HEK293 (cell line): ENCODE data around the gene CFAP44.

Experiments
- CTCF ChIA-PET: fragments of 350-600 bp; formaldehyde crosslinking; extraction: SDS; loops from one replicate; lab custom pipeline; 2021; ENCODE audit warnings: antibody characterized with exemption; lab: Yijun Ruan, JAX
- POLR2A ChIA-PET: fragments of 300-600 bp; formaldehyde crosslinking; extraction: SDS; loops from one replicate; lab custom pipeline; 2020; ENCODE audit warnings: antibody characterized with exemption, inconsistent platforms; lab: Yijun Ruan, JAX
- H3K27ac ChIP-seq: fragments of 200-500 bp; sonication (Bioruptor generic); 2 replicates; pipeline ENCODE4 v1.5.1; 2014; ENCODE audit warnings: low read depth, low read length, control low read depth, inconsistent platforms; ENCODE audit errors: extremely low read depth
- H3K36me3 ChIP-seq, 2 experiments: fragments of 200-500 bp in 1 of 2; sonication (Bioruptor generic) in 1 of 2; 1 replicate in 1 of 2; 2 replicates in 1 of 2; pipeline ENCODE4 v1.5.1; 2014 to 2017; ENCODE audit warnings: inconsistent platforms in 2 of 2, low read length in 2 of 2; ENCODE audit not compliant: control insufficient read depth in 2 of 2, insufficient read depth in 1 of 2
- H3K4me1 ChIP-seq: fragments of 200-500 bp; sonication (Bioruptor generic); 2 replicates; pipeline ENCODE4 v1.5.1; 2014; ENCODE audit warnings: mild to moderate bottlenecking, low read length, inconsistent platforms; ENCODE audit not compliant: control insufficient read depth, insufficient read depth
- H3K4me3 ChIP-seq: 2 replicates; pipeline ENCODE4 v1.5.1; 2011; ENCODE audit warnings: low read depth, mild to moderate bottlenecking, control low read depth, low read length, moderate library complexity
- H3K9me3 ChIP-seq: fragments of 200-500 bp; sonication (Bioruptor generic); 2 replicates; pipeline ENCODE4 v1.5.1; 2014; ENCODE audit warnings: low read depth, low read length, inconsistent platforms; ENCODE audit not compliant: control insufficient read depth, insufficient read depth
- HOXC10 ChIP-seq: sonication (generic); formaldehyde crosslinking; IDR thresholded peaks from 2 replicates; pipeline ENCODE4 v1.8.1; 2023; ENCODE audit warnings: mild to moderate bottlenecking, missing genetic modification reagents
- SETDB1 ChIP-seq: IDR thresholded peaks from one replicate; pipeline ENCODE4 v1.6.1; 2017; ENCODE audit warnings: mild to moderate bottlenecking, low read length, moderate library complexity, mixed read lengths; ENCODE audit not compliant: insufficient read length
- SP7 ChIP-seq: fragments of 450-650 bp; formaldehyde crosslinking; IDR thresholded peaks from 2 replicates; pipeline ENCODE4 v1.5.1; 2016; ENCODE audit warnings: missing biosample characterization, missing genetic modification characterization
- ZIC2 ChIP-seq: fragments of 450-650 bp; formaldehyde crosslinking; IDR thresholded peaks from 2 replicates; pipeline ENCODE4 v1.5.1; 2016; ENCODE audit warnings: missing biosample characterization, missing genetic modification characterization
- ZNF121 ChIP-seq: fragments of 450-650 bp; formaldehyde crosslinking; IDR thresholded peaks from 2 replicates; pipeline ENCODE4 v1.5.1; 2016; ENCODE audit warnings: missing biosample characterization, missing genetic modification characterization
- ZNF169 ChIP-seq: fragments of 450-650 bp; formaldehyde crosslinking; IDR thresholded peaks from 2 replicates; pipeline ENCODE4 v1.5.1; 2016; ENCODE audit warnings: missing biosample characterization, missing genetic modification characterization
- ZNF24 ChIP-seq: fragments of 450-650 bp; formaldehyde crosslinking; IDR thresholded peaks from 2 replicates; pipeline ENCODE4 v1.5.1; 2016; ENCODE audit warnings: missing biosample characterization, missing genetic modification characterization
- ZNF48 ChIP-seq: fragments of 450-650 bp; formaldehyde crosslinking; IDR thresholded peaks from 2 replicates; pipeline ENCODE4 v1.5.1; 2016; ENCODE audit warnings: missing biosample characterization, missing genetic modification characterization
- ZNF529 ChIP-seq: fragments of 450-650 bp; formaldehyde crosslinking; IDR thresholded peaks from 2 replicates; pipeline ENCODE4 v1.5.1; 2017; ENCODE audit warnings: missing genetic modification characterization, missing biosample characterization; ENCODE audit not compliant: insufficient replicate concordance
- ZNF585B ChIP-seq: fragments of 450-650 bp; formaldehyde crosslinking; IDR thresholded peaks from 2 replicates; pipeline ENCODE4 v1.5.1; 2016; ENCODE audit warnings: missing biosample characterization, missing genetic modification characterization
- ZNF677 ChIP-seq: fragments of 450-650 bp; IDR thresholded peaks from 2 replicates; pipeline ENCODE4 v1.5.0; 2018; ENCODE audit warnings: missing biosample characterization, mild to moderate bottlenecking, missing genetic modification characterization, moderate library complexity
- TF ChIP-seq, protein P1 (sequence below): fragments of 450-650 bp; formaldehyde crosslinking; IDR thresholded peaks from 2 replicates; pipeline ENCODE4 v1.5.1; 2016; ENCODE audit warnings: missing biosample characterization, missing genetic modification characterization
- TF ChIP-seq, protein P2 (sequence below): fragments of 450-650 bp; formaldehyde crosslinking; IDR thresholded peaks from 2 replicates; pipeline ENCODE4 v1.5.1; 2017; ENCODE audit warnings: missing biosample characterization, missing genetic modification characterization
- TF ChIP-seq, protein P3 (sequence below): fragments of 450-650 bp; formaldehyde crosslinking; IDR thresholded peaks from 2 replicates; pipeline ENCODE4 v1.5.1; 2017; ENCODE audit warnings: missing biosample characterization, missing genetic modification characterization
- TF ChIP-seq, protein P4 (sequence below): fragments of 450-650 bp; formaldehyde crosslinking; IDR thresholded peaks from 2 replicates; pipeline ENCODE4 v1.5.1; 2016; ENCODE audit warnings: missing biosample characterization, missing genetic modification characterization, borderline replicate concordance

CFAP44 gene, protein sequence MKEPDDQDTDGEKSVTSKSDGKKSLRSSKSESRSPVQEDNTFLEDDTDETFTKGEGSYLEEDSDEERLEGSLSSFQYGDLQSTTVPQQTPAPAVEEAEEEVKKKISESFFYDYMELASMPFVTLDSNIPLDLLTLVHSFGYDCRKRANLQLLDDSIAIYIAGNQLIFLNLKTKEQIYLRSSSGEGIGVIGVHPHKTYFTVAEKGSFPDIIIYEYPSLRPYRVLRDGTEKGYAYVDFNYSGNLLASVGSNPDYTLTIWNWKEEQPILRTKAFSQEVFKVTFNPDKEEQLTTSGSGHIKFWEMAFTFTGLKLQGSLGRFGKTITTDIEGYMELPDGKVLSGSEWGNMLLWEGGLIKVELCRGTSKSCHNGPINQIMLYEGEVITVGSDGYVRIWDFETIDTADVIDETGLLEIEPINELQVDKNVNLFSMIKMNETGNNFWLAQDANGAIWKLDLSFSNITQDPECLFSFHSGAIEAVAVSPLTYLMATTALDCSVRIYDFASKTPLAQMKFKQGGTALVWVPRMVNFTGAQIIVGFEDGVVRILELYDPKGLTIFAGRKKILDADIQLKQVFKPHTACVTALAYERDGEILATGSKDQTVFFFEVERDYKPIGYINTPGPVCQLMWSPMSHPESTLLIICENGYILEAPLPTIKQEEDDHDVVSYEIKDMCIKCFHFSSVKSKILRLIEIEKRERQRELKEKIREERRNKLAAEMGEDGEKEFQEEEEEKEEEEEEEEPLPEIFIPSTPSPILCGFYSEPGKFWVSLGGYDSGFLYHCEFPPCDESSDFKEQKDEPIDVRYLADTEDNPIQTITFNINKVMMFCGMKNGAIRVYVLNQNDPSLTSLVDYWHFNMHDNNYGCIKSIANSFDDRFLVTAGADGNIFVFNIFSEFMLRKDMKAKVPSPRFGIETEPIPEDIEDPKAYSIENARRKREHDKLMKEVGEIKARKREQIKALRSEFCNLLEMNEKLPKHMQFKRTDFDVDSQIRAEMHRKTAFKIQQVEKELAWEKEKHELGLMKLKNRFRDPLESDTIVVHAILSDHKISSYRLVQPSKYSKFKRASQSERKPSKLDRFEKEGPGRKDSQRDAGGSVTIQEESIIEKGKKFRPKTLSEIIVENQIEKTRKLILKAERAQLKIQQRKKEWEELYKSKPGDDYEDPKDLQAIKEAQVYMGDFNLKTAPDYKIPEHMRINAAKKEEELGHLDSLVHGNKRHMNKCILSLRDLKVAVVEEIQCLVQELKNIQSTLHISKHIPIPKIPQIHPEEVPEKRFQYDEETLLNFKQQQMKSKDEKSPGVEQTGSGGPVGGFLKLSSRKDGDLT (N-terminal part only)

DNA sequence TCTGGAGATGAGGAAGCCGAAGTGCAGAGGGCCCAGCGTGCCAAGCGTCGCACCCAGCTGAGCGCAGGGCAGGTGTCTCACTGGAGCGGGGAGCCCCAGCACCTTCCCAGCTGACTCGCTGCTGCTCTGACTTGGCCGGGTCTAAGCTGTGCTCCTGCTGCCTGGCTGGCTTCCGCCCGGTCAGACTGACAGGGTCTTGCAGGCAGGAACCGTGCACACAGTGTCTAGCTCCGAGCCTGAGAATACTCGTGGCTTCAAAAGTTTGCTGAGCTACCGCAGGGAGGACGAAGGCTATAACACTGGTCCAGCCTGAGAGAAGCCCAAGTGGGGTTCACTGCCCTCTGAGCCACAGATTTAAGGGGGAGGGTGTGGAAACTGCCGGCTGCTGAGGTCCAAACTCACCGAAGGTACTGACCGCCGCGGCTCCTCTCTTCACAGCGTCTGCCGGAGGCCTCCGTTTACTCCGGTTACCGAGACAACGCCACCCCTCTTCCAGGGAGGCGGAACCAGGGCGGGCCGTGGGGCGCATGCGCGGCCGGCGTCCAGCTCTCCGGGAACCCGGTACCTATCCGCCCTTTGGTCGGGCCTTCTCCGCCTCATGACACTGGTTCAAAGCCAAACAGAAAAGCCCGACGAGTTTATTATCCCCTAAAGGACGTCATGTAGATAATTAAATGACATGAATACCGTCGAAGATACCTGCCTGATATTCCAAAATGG is at the start of gene CFAP44:
Gene CFAP44 (minus strand): TSS at position 443 of the 720 bp plus-strand sequence. CDS start 7,829 bp downstream, outside the sequence.
- POLR2A ChIA-PET, result no interaction called here
- no peak within 1 kb of the TSS for H3K27ac ChIP-seq
- no peaks in the 10 kb centered on the region for H3K9me3 ChIP-seq
- CTCF ChIA-PET, result no interaction called here
- H3K4me3 ChIP-seq, result no peak within 1 kb of the TSS
- TF ChIP-seq ZNF48, result no peak
- no peak for TF ChIP-seq HOXC10
- no peak for TF ChIP-seq ZNF529 (tag by site-specific recombination)
- H3K4me1 ChIP-seq, result no peaks in the 10 kb centered on the region
- H3K36me3 ChIP-seq, result peaks cover 0 to 32% of the 10 kb centered on the region in 2 experiments; a peak in 1 of 3 replicates

DNA sequence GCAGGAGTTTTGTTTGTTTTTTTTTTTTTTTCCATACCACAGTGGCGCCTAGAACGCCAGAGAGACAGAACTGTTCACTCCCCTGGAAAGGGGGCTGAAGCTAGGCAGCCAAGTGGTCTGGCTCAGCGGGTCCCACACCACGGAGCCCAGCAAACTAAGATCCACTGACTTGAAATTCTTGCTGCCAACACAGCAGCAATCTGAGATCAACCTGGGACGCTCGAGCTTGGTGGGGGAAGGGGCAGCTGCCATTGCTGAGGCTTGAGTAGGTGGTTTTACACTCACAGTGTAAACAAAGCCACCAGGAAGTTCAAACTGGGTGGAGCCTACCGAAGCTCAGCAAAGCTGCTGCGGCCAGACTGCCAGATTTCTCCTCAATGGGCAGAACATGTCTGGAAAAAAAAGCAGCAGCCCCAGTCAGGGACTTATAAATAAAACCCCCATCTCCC is 43.9 kb upstream of the CFAP44 start:
- ChIA-PET CTCF (interaction anchor here (0.6 kb wide), 2 partner anchors 10 to 32 kb away, joined by 3 to 4 read pairs; no protein-coding TSS in a partner anchor), POLR2A (no interaction called here)
- H3K36me3 ChIP-seq, result peaks cover 0 to 29% of the 10 kb centered on the region in 2 experiments; a peak in 2 of 3 replicates
- no peaks in the 10 kb centered on the region for H3K9me3 ChIP-seq
- H3K27ac ChIP-seq, result no peak overlapping the region
- no peak overlapping the region for H3K4me3 ChIP-seq
- no peaks in the 10 kb centered on the region for H3K4me1 ChIP-seq
- TF ChIP-seq, protein P1, sequence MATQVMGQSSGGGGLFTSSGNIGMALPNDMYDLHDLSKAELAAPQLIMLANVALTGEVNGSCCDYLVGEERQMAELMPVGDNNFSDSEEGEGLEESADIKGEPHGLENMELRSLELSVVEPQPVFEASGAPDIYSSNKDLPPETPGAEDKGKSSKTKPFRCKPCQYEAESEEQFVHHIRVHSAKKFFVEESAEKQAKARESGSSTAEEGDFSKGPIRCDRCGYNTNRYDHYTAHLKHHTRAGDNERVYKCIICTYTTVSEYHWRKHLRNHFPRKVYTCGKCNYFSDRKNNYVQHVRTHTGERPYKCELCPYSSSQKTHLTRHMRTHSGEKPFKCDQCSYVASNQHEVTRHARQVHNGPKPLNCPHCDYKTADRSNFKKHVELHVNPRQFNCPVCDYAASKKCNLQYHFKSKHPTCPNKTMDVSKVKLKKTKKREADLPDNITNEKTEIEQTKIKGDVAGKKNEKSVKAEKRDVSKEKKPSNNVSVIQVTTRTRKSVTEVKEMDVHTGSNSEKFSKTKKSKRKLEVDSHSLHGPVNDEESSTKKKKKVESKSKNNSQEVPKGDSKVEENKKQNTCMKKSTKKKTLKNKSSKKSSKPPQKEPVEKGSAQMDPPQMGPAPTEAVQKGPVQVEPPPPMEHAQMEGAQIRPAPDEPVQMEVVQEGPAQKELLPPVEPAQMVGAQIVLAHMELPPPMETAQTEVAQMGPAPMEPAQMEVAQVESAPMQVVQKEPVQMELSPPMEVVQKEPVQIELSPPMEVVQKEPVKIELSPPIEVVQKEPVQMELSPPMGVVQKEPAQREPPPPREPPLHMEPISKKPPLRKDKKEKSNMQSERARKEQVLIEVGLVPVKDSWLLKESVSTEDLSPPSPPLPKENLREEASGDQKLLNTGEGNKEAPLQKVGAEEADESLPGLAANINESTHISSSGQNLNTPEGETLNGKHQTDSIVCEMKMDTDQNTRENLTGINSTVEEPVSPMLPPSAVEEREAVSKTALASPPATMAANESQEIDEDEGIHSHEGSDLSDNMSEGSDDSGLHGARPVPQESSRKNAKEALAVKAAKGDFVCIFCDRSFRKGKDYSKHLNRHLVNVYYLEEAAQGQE (tag by site-specific recombination), result no peak
- TF ChIP-seq, protein P2, sequence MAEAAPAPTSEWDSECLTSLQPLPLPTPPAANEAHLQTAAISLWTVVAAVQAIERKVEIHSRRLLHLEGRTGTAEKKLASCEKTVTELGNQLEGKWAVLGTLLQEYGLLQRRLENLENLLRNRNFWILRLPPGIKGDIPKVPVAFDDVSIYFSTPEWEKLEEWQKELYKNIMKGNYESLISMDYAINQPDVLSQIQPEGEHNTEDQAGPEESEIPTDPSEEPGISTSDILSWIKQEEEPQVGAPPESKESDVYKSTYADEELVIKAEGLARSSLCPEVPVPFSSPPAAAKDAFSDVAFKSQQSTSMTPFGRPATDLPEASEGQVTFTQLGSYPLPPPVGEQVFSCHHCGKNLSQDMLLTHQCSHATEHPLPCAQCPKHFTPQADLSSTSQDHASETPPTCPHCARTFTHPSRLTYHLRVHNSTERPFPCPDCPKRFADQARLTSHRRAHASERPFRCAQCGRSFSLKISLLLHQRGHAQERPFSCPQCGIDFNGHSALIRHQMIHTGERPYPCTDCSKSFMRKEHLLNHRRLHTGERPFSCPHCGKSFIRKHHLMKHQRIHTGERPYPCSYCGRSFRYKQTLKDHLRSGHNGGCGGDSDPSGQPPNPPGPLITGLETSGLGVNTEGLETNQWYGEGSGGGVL (tag by site-specific recombination), result no peak
- TF ChIP-seq, protein P3, sequence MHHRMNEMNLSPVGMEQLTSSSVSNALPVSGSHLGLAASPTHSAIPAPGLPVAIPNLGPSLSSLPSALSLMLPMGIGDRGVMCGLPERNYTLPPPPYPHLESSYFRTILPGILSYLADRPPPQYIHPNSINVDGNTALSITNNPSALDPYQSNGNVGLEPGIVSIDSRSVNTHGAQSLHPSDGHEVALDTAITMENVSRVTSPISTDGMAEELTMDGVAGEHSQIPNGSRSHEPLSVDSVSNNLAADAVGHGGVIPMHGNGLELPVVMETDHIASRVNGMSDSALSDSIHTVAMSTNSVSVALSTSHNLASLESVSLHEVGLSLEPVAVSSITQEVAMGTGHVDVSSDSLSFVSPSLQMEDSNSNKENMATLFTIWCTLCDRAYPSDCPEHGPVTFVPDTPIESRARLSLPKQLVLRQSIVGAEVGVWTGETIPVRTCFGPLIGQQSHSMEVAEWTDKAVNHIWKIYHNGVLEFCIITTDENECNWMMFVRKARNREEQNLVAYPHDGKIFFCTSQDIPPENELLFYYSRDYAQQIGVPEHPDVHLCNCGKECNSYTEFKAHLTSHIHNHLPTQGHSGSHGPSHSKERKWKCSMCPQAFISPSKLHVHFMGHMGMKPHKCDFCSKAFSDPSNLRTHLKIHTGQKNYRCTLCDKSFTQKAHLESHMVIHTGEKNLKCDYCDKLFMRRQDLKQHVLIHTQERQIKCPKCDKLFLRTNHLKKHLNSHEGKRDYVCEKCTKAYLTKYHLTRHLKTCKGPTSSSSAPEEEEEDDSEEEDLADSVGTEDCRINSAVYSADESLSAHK (tag by site-specific recombination), result no peak
- TF ChIP-seq ZNF169 (tag by site-specific recombination), result no peak
- TF ChIP-seq SP7, result no peak
- TF ChIP-seq ZNF24 (tag by site-specific recombination), result no peak
- no peak for TF ChIP-seq ZNF677 (tag by site-specific recombination)
- no peak for TF ChIP-seq ZNF585B (tag by site-specific recombination)
- TF ChIP-seq ZIC2, result no peak
- no peak for TF ChIP-seq SETDB1
- TF ChIP-seq, protein P4, sequence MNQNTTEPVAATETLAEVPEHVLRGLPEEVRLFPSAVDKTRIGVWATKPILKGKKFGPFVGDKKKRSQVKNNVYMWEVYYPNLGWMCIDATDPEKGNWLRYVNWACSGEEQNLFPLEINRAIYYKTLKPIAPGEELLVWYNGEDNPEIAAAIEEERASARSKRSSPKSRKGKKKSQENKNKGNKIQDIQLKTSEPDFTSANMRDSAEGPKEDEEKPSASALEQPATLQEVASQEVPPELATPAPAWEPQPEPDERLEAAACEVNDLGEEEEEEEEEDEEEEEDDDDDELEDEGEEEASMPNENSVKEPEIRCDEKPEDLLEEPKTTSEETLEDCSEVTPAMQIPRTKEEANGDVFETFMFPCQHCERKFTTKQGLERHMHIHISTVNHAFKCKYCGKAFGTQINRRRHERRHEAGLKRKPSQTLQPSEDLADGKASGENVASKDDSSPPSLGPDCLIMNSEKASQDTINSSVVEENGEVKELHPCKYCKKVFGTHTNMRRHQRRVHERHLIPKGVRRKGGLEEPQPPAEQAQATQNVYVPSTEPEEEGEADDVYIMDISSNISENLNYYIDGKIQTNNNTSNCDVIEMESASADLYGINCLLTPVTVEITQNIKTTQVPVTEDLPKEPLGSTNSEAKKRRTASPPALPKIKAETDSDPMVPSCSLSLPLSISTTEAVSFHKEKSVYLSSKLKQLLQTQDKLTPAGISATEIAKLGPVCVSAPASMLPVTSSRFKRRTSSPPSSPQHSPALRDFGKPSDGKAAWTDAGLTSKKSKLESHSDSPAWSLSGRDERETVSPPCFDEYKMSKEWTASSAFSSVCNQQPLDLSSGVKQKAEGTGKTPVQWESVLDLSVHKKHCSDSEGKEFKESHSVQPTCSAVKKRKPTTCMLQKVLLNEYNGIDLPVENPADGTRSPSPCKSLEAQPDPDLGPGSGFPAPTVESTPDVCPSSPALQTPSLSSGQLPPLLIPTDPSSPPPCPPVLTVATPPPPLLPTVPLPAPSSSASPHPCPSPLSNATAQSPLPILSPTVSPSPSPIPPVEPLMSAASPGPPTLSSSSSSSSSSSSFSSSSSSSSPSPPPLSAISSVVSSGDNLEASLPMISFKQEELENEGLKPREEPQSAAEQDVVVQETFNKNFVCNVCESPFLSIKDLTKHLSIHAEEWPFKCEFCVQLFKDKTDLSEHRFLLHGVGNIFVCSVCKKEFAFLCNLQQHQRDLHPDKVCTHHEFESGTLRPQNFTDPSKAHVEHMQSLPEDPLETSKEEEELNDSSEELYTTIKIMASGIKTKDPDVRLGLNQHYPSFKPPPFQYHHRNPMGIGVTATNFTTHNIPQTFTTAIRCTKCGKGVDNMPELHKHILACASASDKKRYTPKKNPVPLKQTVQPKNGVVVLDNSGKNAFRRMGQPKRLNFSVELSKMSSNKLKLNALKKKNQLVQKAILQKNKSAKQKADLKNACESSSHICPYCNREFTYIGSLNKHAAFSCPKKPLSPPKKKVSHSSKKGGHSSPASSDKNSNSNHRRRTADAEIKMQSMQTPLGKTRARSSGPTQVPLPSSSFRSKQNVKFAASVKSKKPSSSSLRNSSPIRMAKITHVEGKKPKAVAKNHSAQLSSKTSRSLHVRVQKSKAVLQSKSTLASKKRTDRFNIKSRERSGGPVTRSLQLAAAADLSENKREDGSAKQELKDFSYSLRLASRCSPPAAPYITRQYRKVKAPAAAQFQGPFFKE, result no peak
- TF ChIP-seq ZNF121 (tag by site-specific recombination), result no peak
